AML-193 (cell line): ENCODE data around the gene SDK2.

ENCODE experiments used
- DNase-seq, 2 experiments: peaks; one replicate each; lab custom pipeline; 2025; lab: John Stamatoyannopoulos, UW

The SDK2 gene

GRCh38 chr17:73506470-73507435 is 137.5 kb downstream of the SDK2 start:
- DNase-seq = no peak

- DNase-seq = no peak
Observed at GRCh38 chr17:73503560-73503959, 140.7 kb downstream of the SDK2 start.

- no peak for DNase-seq
Observed at GRCh38 chr17:73500414-73500999, 143.7 kb downstream of the SDK2 start.

GRCh38 chr17:73498886-73499554 is 145.2 kb downstream of the SDK2 start:
- DNase-seq = no peak

- DNase-seq = no peak
Observed at GRCh38 chr17:73498176-73498575, 146.1 kb downstream of the SDK2 start.

GRCh38 chr17:73497721-73498120 is 146.5 kb downstream of the SDK2 start:
- no peak for DNase-seq

GRCh38 chr17:73496232-73496631 is 148.0 kb downstream of the SDK2 start:
- no peak for DNase-seq

GRCh38 chr17:73495641-73496040 is 148.6 kb downstream of the SDK2 start:
- DNase-seq = no peak

- no peak for DNase-seq
Observed at GRCh38 chr17:73494950-73495349, 149.3 kb downstream of the SDK2 start.

- DNase-seq = no peak
Observed at GRCh38 chr17:73493956-73494926, 150.0 kb downstream of the SDK2 start.

- DNase-seq = no peak
Observed at GRCh38 chr17:73492821-73493814, 151.1 kb downstream of the SDK2 start.

GRCh38 chr17:73492125-73492820 is 152.0 kb downstream of the SDK2 start:
- no peak for DNase-seq

- DNase-seq = no peak
Observed at GRCh38 chr17:73491648-73492047, 152.6 kb downstream of the SDK2 start.

- DNase-seq = no peak
Observed at GRCh38 chr17:73490851-73491250, 153.4 kb downstream of the SDK2 start.

- DNase-seq = no peak
Observed at GRCh38 chr17:73489991-73490390, 154.3 kb downstream of the SDK2 start.

GRCh38 chr17:73489333-73489732 is 154.9 kb downstream of the SDK2 start:
- no peak for DNase-seq

GRCh38 chr17:73485130-73485529 is 159.1 kb downstream of the SDK2 start:
- no peak for DNase-seq

GRCh38 chr17:73482894-73483293 is 161.4 kb downstream of the SDK2 start:
- DNase-seq = no peak

GRCh38 chr17:73482251-73482716 is 162.0 kb downstream of the SDK2 start:
- no peak for DNase-seq

GRCh38 chr17:73481676-73482075 is 162.6 kb downstream of the SDK2 start:
- DNase-seq = no peak
